LoVo (cell line): ENCODE measurements around the gene KLHL3.
A peak's percentile ranks its signal among the peaks of the same experiment; 100 is the strongest.
"Not testable (repeated sequence)": the region's sequence is repeated elsewhere in the genome, so short reads cannot be mapped to it uniquely, and the experiment has no call there.

Source experiments
- DNase-seq: peaks from one replicate; pipeline ENCODE4 v3.0.0-alpha.2; 2016; ENCODE audit warnings: low spot score

The KLHL3 gene, protein sequence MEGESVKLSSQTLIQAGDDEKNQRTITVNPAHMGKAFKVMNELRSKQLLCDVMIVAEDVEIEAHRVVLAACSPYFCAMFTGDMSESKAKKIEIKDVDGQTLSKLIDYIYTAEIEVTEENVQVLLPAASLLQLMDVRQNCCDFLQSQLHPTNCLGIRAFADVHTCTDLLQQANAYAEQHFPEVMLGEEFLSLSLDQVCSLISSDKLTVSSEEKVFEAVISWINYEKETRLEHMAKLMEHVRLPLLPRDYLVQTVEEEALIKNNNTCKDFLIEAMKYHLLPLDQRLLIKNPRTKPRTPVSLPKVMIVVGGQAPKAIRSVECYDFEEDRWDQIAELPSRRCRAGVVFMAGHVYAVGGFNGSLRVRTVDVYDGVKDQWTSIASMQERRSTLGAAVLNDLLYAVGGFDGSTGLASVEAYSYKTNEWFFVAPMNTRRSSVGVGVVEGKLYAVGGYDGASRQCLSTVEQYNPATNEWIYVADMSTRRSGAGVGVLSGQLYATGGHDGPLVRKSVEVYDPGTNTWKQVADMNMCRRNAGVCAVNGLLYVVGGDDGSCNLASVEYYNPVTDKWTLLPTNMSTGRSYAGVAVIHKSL

DNA sequence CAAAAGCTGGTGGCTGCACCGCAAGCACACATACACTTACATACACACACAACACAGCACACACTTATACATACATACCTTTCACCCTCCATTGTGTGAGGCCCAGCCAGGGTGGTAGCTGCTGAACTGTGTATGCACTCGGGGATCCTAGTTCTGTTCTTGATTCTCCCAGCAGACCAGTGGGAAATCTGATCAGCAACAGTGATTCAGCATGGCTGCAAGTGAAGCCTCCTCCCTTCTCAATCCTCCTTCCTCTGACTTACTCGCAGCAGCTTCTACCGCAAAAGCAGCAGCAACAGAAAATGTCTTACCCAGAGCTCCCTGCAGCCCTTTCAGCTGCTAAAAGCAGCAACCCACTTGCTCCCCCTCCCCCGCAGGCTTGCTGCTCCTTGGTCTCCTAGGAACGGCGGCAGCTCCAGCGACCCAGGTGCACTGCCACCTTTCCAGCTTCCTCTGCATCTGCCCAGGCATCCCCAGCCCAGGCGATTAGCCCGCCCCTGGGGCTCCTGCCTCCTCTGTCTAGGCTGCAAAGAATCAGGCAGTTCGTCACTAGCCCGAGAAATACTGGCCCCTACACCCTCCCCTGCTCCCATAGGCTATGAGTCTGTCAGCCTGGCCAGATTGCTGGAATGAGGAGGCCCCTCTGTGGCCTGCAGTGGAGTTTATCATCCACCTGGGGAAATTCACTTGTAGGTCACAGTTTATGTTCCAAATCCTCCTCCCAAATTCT is at the start of gene KLHL3:
Gene KLHL3 (minus strand): TSS at position 535 of the 730 bp plus-strand sequence. CDS start 443 bp downstream, at position 92.
- no peak for DNase-seq

DNA sequence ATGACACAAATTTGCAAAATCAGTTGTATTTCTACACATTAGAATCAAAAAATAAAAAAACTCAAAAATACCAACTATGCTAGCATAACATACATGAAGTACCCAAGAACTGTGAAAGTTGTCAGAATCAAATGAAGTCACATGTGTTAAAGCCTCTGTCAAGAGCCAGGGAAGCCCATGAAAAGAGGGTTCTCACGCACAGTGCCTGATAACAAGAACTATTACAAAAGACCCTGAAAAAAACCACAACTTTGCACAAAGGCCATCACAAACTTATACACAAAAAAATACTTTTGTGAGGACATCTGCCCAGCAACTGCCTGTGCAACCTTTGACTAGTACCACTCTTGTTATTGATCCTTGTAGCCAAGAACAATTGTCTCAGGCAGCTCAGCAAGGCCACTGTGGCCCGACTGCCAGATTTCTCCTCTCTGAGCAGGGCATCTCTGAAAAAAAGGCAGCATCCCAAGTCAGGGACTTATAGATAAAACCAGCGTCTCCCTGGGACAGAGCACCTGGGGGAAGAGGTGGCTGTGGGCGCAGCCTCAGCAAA is 47.2 kb upstream of the KLHL3 start:
- no peak for DNase-seq

DNA sequence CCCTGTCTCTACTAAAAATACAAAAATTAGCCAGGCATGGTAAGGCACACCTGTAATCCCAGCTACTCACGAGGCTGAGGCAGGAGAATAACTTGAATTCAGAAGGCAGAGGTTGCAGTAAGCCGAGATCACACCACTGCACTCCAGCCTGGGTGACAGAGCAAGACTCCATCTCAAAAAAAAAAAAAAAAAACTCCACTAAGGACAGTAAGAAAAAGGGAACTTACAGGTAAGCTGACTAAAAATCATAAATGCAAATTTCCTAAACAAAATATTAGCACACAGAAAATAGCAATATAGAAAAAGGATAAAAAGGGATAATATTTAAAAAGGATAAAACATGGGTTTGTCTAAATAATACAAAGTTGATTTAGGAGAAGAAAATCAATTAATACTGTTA is 46.2 kb upstream of the KLHL3 start:
- no peak for DNase-seq

DNA sequence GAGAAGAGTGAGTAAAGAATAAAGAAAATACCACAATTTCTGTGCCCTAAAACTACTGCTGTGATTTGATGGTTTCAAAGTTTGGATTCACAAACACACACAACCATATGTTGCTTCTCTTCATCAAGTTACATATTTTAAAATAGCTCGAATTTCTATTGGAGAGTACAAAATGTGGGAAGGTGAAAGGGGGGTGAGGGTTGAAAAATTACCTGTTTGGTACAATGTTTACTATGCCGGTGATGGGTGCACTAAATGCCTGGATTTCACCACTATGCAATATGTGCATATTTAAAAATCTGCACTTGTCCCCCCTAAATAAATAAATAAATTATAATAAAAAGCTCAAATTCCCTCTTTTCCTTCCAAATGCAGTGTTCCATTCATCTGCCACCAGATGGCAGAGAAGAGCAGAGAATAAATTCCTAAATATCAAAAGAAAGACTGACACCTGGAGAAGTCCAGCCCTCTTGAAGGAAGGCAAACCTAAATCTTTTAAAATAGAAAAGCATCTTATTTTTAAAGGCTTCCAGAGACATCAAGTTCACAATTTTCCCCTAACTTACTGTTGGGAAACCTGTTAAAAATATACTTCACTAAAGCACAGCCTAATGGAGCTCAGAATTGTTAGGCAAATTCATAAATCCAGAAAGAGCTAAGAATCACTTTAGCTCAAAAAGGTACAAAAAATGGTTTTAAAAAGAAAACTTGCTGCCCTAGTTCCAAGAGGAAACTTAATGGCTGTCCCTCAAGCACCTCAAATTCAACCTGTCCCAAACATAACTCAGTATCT is 43.1 kb upstream of the KLHL3 start:
- peak; percentile 57 for DNase-seq

DNA sequence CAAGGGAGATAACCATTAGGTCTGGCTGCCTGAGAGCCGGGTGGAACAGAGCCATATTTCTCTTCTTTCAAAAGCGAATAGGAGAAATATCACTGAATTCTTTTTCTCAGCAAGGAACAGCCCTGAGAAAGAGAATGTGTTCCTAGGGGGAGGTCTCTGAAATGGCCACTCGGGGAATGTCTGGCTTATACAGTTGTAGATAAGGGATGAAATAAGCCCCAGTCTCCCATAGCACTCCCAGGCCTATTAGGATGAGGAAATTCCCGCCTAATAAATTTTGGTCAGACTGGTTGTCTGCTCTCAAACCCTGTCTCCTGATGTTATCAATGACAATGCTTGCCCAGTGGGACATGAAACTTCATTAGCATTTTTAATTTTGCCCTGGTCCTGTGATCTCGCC is 32.0 kb upstream of the KLHL3 start:
- not testable (repeated sequence) for DNase-seq

DNA sequence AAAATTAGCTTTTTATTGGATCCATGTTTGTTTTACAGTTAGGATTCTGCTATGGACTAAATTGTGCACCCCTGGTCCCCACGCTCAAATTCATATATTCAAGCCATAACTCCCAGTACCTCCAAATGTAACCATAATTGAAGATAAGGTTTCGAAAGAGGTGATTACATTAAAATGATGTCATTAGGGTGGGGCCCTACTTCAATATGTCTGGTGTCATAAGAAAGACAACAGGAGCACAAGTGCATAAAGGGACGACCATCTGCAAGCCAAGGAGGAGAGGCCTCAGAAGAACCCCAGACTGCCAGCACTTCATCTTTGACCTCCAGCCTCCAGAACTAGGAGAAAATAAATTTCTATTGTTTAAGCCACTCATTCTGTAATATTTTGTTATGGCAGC is 25.7 kb upstream of the KLHL3 start:
- peak; percentile 10 for DNase-seq

DNA sequence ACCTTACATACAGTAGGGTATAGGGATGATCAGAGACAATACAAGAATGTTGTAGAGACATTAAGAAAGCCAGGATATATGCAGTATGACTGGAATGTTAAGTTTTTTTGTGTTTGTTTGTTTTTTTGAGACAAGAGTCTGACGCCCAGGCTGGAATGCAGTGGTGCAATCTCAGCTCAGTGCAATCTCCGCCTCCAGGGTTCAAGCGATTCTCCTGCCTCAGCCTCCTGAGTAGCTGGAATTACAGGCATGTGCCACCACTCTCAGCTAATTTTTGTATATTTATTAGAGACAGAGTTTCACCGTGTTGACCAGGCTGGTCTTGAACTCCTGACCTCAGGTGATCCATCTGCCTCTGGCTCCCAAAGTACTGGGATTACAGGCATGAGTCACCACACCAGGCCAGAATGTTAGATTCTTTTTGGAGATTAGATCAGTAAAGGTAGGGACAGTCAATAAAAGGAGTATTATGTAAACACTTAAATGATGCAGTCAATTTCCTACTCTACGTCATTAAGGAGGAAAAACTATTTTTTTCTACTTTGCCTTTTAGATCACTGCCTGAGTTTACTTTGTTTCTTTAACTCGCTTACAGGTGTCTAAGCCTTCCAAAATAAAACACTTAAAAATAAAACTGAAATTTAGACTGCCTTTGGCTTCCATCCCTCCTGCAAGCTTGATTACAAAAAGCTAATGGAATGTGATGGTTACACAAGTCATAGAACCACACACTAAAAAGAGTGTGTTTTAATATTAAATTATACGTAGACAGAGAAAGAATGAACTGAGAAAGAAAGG is 25.0 kb upstream of the KLHL3 start:
- DNase-seq = peak; percentile 24

DNA sequence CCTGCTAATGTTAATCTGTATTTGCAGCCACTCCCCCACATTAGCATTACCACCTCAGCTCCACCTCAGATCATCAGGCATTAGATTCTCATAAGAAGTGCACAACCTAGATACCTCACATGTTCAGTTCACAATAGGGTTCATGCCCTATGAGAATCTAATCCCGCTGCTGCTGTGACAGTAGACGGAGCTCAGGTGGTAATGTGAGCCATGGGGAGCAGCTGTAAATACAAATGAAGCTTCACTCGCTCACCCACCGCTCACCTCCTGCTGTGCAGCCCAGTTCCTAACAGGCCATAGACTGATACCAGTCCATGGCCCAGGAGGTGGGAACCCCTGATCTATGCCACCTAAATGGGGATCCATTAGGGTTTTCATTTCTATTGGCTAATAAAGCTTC is 24.4 kb upstream of the KLHL3 start:
- no peak for DNase-seq

DNA sequence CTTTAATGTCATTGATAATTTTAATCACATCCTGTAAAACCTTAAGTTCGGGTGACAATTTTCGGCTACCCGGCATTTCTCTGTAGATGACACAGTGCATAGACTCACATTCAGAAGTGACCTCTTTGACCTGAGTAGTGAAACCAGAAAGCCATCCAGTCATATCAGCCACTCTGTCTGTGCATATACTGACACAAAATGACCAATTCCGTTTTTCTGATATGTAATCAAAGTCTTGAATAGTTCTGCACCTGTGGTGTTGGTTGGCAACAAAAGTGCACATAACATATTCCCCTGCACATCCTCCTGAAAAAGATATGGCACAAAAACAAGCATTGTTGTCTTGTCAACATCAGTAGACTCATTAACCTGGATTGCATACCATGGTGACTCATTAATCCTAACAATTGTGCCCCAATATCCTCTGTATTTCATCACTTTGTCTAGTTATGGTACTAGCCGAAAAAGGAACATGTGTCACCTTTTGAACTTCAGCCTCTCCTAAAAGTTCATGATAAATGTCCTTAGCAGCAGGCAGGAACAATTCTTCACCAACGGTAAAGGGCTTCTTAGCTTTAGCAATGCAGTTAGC is 22.9 kb upstream of the KLHL3 start:
- peak; percentile 6 for DNase-seq

DNA sequence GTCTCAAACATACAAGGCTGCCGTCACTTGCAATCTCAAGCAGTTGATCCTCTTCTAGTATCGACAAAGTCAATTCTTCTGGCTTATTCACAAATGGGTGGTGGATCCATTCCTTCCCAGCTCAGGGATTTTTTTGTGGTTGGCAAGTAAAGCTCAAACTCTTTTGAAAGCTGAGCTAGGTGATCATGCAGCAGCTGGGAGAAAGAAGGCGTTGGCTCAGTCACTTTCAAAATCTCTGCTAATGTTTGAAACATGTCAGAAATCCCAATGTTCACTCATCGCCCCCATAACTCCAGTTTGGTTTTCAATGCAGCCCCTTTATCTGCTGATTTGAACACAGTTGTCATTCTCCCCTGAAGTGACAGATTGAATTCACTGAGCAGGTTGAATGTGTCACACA is 22.2 kb upstream of the KLHL3 start:
- DNase-seq = no peak

DNA sequence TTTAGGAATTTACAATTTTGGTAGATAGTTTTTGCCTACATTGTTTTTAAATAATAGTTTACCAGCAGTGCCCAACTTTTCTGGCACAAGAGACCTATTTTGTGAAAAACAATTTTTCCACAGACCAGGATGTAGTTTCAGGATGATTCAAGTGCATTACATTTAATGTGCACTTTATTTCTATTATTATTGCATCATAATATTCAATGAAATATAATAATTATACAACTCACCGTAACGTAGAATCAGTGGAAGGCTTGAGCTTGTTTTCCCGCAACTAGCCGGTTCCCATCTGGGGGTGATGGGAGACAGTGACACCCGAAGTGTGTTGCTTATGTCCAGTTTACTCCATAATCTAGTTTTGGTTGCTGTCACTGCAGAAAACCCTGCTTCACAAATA is 21.7 kb upstream of the KLHL3 start:
- DNase-seq = no peak

DNA sequence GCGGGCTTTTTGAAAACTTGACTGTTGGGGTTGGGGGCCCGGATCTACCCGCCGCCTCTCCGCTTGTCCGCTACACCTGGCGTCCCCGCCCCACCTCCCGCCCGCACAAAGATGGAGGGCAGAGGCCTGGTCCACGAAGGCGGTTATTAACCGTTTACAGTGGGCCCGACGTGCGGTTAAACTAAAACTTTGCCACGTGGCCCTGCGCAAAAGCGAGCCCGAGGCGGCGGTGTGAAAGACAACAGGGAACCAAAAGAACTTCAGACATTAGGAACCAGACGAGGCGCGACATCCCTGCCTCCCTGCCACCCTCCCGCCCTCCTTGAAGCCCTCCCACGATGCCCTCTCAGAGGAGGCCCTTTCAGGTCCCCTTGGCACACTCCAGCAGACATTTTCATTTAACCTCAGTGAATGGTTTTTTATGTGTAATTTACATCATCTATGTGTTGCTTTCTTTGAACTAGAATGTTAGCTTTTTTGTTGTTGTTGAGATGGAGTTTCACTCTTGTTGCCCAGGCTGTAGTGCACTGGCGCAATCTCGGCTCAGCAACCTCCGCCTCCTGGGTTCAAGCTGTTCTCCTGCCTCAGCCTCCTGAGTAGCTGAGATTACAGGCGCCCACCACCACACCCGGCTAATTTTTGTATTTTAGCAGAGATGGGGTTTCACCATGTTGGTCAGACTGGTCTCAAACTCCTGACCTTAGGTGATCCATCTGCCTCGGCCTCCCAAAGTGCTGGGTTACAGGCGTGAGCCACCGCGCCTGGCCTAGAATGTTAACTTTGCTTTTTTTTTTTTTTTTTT is 19.3 kb upstream of the KLHL3 start:
- no peak for DNase-seq

DNA sequence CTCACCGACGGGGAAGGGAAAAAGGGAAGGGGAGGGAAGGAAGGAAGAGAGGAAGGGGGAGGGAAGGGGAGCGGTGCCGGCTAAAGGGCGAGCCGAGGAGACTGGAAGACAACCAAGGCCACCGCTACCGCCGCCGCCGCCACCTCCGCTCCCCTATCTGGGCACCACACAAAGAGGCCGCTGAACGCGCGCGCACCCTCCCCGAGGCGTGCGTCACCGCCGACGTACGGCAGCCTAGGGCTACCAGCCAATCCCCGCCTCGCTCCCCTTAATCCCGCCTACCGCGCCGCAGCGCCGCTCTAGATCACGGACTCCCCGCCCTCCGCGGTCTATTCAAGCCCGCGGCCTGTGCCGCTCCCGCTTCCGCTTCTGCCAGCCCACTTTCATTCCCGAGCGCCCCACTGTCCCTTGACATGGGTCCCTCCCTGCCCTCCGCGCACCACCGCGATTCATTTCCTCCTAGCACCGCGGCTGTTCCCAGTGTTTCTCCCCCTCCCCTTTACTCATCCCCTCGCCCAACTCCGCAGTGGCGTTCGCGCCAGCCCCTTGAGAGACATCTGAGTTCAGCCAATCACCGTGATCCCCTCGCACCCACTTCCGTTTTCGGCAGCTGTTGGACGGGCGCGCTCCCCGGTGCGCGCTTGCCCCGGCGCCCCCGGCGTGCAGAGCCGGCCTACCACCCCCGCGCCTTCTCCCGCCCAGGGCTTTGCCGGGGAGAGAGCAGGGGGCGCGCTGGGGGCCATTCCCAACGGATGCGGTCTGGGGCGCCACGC is 18.5 kb upstream of the KLHL3 start, which contains the start of gene HNRNPA0:
Gene HNRNPA0 (minus strand): TSS at position 176 of the 773 bp plus-strand sequence. CDS start 297 bp downstream, outside the sequence.
- peak; percentile 99 for DNase-seq

DNA sequence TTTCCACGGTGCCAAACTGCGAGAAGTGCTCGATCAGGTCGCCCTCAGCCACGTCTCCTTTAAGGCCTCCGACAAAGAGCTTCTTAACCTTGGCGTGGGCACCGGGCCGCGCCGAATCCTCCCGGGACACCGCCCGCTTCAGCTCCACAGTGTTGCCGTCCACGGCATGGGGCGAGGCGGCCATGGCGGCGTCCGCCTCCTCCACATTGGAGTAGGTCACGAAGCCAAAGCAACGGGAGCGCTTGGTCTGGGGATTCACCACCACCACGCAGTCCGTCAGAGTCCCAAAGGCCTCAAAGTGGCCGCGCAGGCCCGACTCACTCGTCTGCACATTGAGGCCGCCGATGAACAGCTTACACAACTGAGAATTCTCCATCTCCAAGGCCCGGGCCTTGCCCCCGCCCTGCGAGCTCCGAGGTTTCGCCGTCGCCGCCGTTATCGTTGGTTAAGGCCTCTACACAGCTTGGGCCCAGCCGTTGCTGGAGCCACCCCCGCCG is 17.9 kb upstream of the KLHL3 start:
- DNase-seq = no peak

DNA sequence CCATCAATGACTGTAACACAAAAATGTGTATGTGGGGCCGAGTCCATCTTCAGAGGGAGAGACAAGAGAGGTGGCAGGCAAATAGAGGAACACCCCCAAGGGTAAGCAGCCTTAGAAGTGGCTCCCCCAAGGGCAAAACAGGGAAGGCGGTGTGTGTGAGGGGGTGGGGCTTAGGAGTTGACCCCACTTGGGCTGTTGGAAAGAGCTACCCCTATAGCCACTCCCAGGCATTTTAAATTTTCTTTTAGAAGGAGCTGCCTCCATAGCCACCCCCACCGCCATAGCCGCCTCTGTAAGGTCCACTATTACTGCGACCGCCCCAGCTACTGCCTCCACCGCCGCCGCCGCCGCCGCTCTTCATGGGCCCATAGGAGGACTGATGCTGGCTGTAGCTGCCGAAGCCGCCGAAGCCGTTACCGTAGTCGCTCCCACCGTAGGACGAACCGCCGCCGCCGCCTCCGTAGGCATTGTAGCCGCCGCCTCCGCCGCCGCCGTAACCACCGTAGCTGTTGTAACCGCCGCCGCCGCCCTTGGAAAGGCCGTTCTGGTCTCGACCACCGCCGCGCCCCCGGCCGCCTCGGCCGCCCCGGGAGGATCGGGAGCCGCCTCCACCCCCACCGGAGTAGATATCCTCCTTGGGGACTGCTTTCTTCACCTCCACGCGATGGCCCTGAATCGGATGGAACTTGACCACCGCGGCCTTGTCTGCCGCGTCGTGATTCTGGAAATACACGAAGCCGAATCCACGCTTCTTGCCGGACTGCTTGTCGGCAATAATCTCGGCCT is 17.2 kb upstream of the KLHL3 start:
- DNase-seq = peak; percentile 9

DNA sequence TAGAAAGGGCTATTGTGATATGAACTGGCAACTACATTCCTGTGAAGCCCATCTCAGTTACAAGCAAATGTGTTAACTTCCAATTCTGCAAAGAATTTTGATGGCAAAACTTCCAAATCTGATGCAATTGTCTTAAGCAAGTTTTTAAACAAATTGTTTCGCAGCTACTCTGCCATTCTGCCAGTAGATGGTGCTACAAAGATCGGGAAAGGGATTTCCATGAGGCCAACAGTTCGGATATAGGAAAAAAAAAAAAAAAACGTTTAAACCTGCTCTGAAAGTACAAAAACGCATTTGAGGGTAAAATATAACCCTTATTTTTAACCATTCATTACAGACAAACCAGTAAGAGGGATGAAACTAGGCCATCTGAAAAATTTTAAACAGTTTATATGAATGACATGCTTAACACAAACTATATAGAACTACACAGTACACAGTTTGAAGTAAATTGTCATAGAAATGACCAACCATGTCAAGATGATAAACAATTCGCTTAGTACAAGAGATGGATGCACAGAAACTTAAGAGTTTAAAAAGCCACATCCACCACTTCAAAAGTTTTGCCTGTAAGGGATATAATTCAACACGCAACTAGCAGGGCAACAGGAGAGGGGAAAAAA is 16.1 kb upstream of the KLHL3 start:
- DNase-seq = peak; percentile 69

DNA sequence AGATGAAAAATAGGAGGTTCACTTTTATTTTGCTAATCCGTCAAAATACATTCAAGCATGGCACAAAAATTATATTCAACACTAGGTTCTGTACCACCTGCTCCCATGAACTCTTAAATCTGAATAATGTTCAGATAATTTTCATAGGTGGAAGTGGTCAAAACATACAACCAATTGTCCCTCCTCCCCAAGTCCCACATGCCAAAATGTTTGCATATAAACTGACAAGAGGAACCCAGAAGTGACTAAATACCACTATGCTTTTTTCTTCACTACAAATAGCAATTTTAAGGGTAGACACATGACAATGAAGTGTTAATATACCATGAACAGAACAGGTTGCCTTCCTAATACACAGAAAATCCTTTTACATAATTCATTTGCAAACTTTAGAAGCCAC is 14.5 kb upstream of the KLHL3 start:
- no peak for DNase-seq
